SK-N-SH (cell line): ENCODE measurements around the gene STK4.

Experiments
- EP300 ChIP-seq, 2 experiments: IDR thresholded peaks; 2 replicates each; pipeline versions ENCODE4 v1.4.0 to v1.6.1; 2012; ENCODE audit warnings: borderline replicate concordance in 1 of 2, low read depth in 1 of 2, low read length in 1 of 2
- GABPA ChIP-seq: IDR thresholded peaks from 2 replicates; pipeline ENCODE4 v1.4.0; 2012; ENCODE audit warnings: low read depth, mild to moderate bottlenecking
- MAX ChIP-seq: IDR thresholded peaks from 2 replicates; pipeline ENCODE4 v1.4.0; 2012; ENCODE audit warnings: low read depth
- RFX5 ChIP-seq: IDR thresholded peaks from 2 replicates; pipeline ENCODE4 v1.6.1; 2012; ENCODE audit warnings: mild to moderate bottlenecking, improper control_type of control experiment, low read length
- SIN3A ChIP-seq: IDR thresholded peaks from 2 replicates; pipeline ENCODE4 v1.6.1; 2012; ENCODE audit warnings: low read depth, mild to moderate bottlenecking, low read length, moderate library complexity, borderline replicate concordance
- TAF1 ChIP-seq: IDR thresholded peaks from 2 replicates; pipeline ENCODE4 v1.6.1; 2012; ENCODE audit warnings: low read depth, mild to moderate bottlenecking, low read length, moderate library complexity, borderline replicate concordance
- TEAD4 ChIP-seq: IDR thresholded peaks from 2 replicates; pipeline ENCODE4 v1.4.0; 2012; ENCODE audit warnings: mild to moderate bottlenecking, borderline replicate concordance; ENCODE audit not compliant: insufficient read depth
- TF ChIP-seq, protein P1 (sequence below): fragments of 200-600 bp; sonication (generic); IDR thresholded peaks from 2 replicates; pipeline ENCODE4 v1.6.1; 2017; ENCODE audit warnings: antibody characterized with exemption, mild to moderate bottlenecking, moderate library complexity

GRCh38 chr20:45036044-45036755, 69.9 kb downstream of the STK4 start:
- TF ChIP-seq, protein P1, sequence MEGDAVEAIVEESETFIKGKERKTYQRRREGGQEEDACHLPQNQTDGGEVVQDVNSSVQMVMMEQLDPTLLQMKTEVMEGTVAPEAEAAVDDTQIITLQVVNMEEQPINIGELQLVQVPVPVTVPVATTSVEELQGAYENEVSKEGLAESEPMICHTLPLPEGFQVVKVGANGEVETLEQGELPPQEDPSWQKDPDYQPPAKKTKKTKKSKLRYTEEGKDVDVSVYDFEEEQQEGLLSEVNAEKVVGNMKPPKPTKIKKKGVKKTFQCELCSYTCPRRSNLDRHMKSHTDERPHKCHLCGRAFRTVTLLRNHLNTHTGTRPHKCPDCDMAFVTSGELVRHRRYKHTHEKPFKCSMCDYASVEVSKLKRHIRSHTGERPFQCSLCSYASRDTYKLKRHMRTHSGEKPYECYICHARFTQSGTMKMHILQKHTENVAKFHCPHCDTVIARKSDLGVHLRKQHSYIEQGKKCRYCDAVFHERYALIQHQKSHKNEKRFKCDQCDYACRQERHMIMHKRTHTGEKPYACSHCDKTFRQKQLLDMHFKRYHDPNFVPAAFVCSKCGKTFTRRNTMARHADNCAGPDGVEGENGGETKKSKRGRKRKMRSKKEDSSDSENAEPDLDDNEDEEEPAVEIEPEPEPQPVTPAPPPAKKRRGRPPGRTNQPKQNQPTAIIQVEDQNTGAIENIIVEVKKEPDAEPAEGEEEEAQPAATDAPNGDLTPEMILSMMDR: no peak
- TF ChIP-seq EP300 (IDR thresholded peaks at IDR 0.05; ENCODE audit: borderline replicate concordance in 1 of 2, low read depth in 1 of 2, low read length in 1 of 2) (peak in 1 of 2 experiments; percentile 76; a peak in 2 of 4 replicates), TAF1 (no peak), TEAD4 (no peak), MAX (peak; percentile 77), RFX5 (no peak), GABPA (no peak), SIN3A (no peak)
